ENCODE data around the gene PDCD1LG2. TPM values are rescaled to one million over a fixed set of nuclear protein-coding genes. Genes with fewer than 3 reads are reported as not detected.

PDCD1LG2 gene
- total RNA-seq, 4 donors from 2014 or later: 0.49 to 2.2 (median 0.99) TPM

GRCh38 chr9:5481322-5482040 lies 28.9 kb upstream of the PDCD1LG2 start:
- DNase-seq (ENCODE audit: low spot score in 2 of 2): no peak
- no peaks in the 10 kb centered on the region for H3K4me1 ChIP-seq
- no peaks in the 10 kb centered on the region for H3K9me3 ChIP-seq
- H3K36me3 ChIP-seq: no peaks in the 10 kb centered on the region
- no peak overlapping the region for H3K4me3 ChIP-seq
- H3K27ac ChIP-seq: no peak overlapping the region
- TF ChIP-seq POLR2A (IDR thresholded peaks at IDR 0.05): no peak
- TF ChIP-seq POLR2AphosphoS5 (IDR thresholded peaks at IDR 0.05): no peak
- no peak for TF ChIP-seq EP300 (IDR thresholded peaks at IDR 0.05)
- no peak for TF ChIP-seq CTCF (IDR thresholded peaks at IDR 0.05)
- H3K27me3 ChIP-seq: no peaks in the 10 kb centered on the region
- WGBS: 82% methylated on average over 5 of the region's 5 CpGs

GRCh38 chr9:5482194-5482593 lies 28.1 kb upstream of the PDCD1LG2 start:
- Histone ChIP-seq H3K27ac (no peak overlapping the region), H3K36me3 (no peaks in the 10 kb centered on the region), H3K27me3 (no peaks in the 10 kb centered on the region), H3K4me1 (no peaks in the 10 kb centered on the region), H3K4me3 (no peak overlapping the region), H3K9me3 (no peaks in the 10 kb centered on the region)
- TF ChIP-seq POLR2AphosphoS5 (IDR thresholded peaks at IDR 0.05) (no peak), POLR2A (IDR thresholded peaks at IDR 0.05) (no peak), EP300 (IDR thresholded peaks at IDR 0.05) (no peak), CTCF (IDR thresholded peaks at IDR 0.05) (no peak)
- DNase-seq (ENCODE audit: low spot score in 2 of 2): no peak
- WGBS: 94% methylated on average over 8 of the region's 8 CpGs

- no peak overlapping the region for H3K4me3 ChIP-seq
- TF ChIP-seq EP300 (IDR thresholded peaks at IDR 0.05) (no peak), CTCF (IDR thresholded peaks at IDR 0.05) (no peak), POLR2AphosphoS5 (IDR thresholded peaks at IDR 0.05) (no peak), POLR2A (IDR thresholded peaks at IDR 0.05) (no peak)
- H3K9me3 ChIP-seq: no peaks in the 10 kb centered on the region
- H3K27me3 ChIP-seq: no peaks in the 10 kb centered on the region
- no peak for DNase-seq (ENCODE audit: low spot score in 2 of 2)
- H3K36me3 ChIP-seq: no peaks in the 10 kb centered on the region
- 95% methylated on average over 2 of the region's 2 CpGs for WGBS
- no peak overlapping the region for H3K27ac ChIP-seq
- no peaks in the 10 kb centered on the region for H3K4me1 ChIP-seq
Measured at GRCh38 chr9:5483306-5483705, 27.0 kb upstream of the PDCD1LG2 start.

GRCh38 chr9:5485378-5486085 lies 24.8 kb upstream of the PDCD1LG2 start:
- 86% methylated on average over 5 of the region's 5 CpGs for WGBS
- Histone ChIP-seq H3K4me1 (no peaks in the 10 kb centered on the region), H3K36me3 (no peaks in the 10 kb centered on the region), H3K4me3 (no peak overlapping the region), H3K27ac (no peak overlapping the region), H3K27me3 (no peaks in the 10 kb centered on the region), H3K9me3 (no peaks in the 10 kb centered on the region)
- DNase-seq (ENCODE audit: low spot score in 2 of 2): no peak
- TF ChIP-seq CTCF (IDR thresholded peaks at IDR 0.05) (no peak), POLR2A (IDR thresholded peaks at IDR 0.05) (no peak), POLR2AphosphoS5 (IDR thresholded peaks at IDR 0.05) (no peak), EP300 (IDR thresholded peaks at IDR 0.05) (no peak)

- Histone ChIP-seq H3K27me3 (no peaks in the 10 kb centered on the region), H3K4me1 (no peaks in the 10 kb centered on the region), H3K4me3 (no peak overlapping the region), H3K36me3 (no peaks in the 10 kb centered on the region), H3K9me3 (no peaks in the 10 kb centered on the region), H3K27ac (no peak overlapping the region)
- no peak for DNase-seq (ENCODE audit: low spot score in 2 of 2)
- 91% methylated on average over 5 of the region's 5 CpGs for WGBS
- TF ChIP-seq CTCF (IDR thresholded peaks at IDR 0.05) (no peak), POLR2A (IDR thresholded peaks at IDR 0.05) (no peak), EP300 (IDR thresholded peaks at IDR 0.05) (no peak), POLR2AphosphoS5 (IDR thresholded peaks at IDR 0.05) (no peak)
Measured at GRCh38 chr9:5486988-5487387, 23.3 kb upstream of the PDCD1LG2 start.
